Measurements from ENCODE around the gene ACR.

The ACR gene

GRCh38 chr22:50719814-50720300 lies 18.1 kb upstream of the ACR start:
- no peak for DNase-seq

GRCh38 chr22:50720301-50721256 lies 17.4 kb upstream of the ACR start:
- no peak for DNase-seq

DNA sequence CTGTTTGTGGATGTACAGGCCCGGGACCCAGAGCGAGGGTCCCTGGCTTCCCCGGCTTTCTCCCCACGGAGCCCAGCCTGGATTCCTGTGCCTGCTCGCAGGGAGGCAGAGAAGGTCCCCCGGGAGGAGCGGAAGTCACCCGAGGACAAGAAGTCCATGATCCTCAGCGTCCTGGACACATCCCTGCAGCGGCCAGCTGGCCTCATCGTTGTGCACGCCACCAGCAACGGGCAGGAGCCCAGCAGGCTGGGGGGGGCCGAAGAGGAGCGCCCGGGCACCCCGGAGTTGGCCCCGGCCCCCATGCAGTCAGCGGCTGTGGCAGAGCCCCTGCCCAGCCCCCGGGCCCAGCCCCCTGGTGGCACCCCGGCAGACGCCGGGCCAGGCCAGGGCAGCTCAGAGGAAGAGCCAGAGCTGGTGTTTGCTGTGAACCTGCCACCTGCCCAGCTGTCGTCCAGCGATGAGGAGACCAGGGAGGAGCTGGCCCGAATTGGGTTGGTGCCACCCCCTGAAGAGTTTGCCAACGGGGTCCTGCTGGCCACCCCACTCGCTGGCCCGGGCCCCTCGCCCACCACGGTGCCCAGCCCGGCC lies 16.7 kb upstream of the ACR start:
- no peak for DNase-seq

GRCh38 chr22:50722048-50722701 lies 15.8 kb upstream of the ACR start:
- no peak for DNase-seq

DNA sequence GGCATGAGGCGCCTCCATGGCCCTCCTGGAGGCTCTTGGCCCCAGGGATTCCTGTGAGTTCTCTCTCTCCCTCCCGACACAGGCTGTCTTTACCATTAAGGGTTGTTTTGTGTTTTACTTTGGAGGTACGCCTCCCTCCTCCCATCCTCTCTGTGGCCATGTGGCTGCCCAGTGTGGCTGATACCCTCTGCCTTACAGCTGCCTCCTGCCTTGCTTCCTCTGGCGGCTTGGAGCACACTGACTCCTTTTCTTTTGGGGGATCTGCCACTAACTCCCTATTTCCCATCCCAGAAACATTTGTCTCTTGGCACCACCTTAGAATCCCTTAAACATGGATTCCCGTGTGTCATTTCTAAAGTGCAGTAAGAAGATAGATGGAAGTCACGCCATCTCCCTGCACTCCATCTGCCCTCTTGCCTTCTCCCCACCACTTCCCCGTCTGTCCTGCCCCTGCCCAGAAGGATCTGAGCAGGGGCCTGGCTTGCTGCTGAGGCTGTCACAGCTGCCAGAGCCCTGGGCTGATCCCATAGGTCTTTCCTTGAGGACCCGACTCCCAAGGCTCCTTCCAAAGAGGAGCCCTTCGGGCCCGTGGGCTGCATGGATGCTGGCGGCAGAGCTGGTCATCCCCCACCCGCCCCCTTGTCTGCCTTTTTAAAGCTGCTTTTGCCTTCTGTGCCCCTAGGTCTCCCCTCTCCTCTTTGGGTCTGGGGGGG lies 15.1 kb upstream of the ACR start:
- no peak for DNase-seq

DNA sequence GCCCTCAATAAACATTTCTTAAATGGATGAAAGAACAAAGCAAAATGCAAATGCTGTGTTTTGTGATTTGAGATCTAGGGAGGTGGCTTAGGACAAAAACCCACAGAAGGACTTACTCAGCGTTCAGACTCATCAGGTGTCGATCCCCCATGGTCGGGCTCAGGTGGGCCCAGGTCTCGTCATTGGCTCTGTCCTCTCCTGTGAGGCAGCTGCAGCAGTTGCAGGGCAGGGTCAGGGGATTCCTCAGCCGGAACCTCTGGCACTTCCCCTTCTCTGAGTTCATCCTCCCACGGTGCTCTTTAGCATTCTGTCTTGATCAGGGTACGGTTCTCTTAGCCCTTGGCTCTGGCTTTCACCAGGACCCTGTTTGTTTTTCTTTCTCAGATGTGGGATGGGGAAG lies 14.0 kb upstream of the ACR start:
- no peak for DNase-seq

- no peak for DNase-seq
These were observed 13.4 kb upstream of the ACR start for GRCh38 chr22:50724616-50725015.

DNA sequence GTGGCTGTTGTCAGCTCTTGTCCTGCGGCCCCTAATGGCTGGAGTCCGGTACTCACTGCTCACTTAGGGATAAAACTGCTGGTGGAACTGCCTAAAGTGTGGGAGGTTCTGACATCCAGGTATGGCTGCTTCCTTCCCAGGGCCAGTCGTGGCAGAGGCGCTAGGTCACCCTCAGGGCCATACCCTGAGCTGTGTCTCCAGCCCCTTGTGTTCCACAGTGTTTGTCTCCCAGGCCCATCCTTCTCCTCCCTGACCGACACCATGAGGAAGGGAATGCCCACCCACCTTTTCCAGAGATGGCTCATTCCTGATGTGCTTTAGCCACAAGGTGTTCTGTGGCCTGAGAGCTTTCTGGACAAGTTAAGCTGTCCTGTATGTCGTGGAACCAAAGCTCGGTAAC lies 12.4 kb upstream of the ACR start:
- no peak for DNase-seq

DNA sequence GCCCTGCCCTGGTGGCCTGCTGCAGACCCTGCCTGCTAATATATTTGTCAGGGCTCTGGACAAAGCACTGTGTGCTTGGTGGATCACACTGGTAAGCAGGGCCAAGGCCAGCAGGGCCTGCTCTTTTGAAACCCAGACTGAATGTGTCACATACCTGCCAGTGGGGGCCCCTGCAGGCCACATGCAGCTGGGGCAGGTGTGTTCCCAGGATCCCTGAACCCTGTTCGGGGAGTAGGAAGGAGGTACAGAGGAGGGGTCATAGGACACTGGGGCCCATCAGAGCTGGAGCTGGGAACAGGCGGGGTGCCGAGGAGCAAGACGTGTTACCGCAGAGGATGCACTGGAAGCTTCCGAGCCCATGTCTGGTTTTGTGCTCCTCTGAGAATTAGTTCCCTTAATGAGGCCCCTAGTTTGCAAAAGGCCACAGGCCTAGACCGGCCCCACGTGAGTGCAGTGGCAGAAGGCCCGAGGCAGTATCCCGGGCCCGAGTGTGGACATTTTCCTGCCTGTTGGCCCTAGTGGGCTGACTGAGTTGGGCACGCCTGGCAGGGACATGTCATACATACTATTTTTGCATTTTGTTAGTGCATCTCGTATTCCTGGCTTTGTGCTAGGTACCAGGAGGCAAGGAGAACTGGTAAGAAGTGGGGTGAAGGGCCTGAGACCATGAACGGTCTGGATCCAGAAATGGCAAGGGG lies 11.2 kb upstream of the ACR start:
- no peak for DNase-seq

- DNase-seq = no peak
These were observed 10.1 kb upstream of the ACR start for GRCh38 chr22:50727678-50728522.

GRCh38 chr22:50728523-50728931 lies 9.5 kb upstream of the ACR start:
- DNase-seq = no peak

DNA sequence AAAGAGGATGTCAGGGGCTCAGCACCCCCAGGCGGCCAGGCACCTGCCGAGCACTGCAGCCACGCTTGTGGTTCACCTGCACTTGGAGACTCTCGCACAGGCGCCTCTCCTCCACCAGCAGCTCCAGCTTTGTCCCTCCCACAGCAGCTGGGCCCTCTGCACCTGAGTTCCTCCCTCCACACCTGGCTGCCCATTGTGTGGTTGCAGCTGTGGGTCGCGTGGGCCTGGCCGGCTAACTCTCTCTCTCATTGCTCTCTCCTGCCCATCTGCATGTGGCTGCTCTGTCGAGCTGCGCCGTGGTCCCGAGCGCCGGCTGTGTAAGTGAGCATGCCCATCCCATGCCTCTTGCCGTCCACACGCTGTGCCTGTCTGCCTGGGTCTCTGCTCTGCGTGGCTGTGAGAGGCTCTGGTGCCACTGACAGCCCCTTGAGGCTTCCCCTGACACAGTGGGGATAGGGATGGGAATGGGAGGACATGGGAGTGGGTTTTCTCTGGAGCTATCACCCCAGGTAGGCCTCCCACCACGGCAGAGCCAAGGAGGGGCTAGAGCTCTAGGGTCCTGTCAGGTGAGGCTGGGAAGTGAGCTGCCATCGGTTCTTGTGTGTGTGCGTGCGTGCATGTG lies 8.5 kb upstream of the ACR start:
- no peak for DNase-seq

- no peak for DNase-seq
These were observed 7.8 kb upstream of the ACR start for GRCh38 chr22:50730013-50730891.

GRCh38 chr22:50730941-50731661 lies 6.9 kb upstream of the ACR start:
- DNase-seq = no peak

- DNase-seq = no peak
These were observed 6.0 kb upstream of the ACR start for GRCh38 chr22:50731811-50732624.

DNA sequence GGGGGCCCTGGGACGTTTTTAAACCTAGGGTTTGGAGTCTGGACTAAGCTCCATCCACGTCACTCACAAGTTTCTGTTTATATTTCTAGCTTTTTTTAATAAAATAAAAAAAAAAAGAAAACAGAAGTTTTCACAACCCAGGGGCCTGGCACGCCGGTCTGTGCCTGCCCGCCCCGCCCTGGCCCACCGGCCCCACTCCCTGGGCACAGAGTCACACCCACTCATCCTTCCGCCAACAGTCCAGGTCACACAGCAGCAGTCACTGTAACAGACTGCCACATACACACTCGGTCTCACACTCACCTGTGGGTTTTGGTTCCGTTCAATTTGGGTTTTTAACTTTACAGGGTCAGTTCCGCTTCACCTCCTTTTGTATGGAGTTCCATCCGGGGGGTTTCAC lies 5.3 kb upstream of the ACR start:
- no peak for DNase-seq

DNA sequence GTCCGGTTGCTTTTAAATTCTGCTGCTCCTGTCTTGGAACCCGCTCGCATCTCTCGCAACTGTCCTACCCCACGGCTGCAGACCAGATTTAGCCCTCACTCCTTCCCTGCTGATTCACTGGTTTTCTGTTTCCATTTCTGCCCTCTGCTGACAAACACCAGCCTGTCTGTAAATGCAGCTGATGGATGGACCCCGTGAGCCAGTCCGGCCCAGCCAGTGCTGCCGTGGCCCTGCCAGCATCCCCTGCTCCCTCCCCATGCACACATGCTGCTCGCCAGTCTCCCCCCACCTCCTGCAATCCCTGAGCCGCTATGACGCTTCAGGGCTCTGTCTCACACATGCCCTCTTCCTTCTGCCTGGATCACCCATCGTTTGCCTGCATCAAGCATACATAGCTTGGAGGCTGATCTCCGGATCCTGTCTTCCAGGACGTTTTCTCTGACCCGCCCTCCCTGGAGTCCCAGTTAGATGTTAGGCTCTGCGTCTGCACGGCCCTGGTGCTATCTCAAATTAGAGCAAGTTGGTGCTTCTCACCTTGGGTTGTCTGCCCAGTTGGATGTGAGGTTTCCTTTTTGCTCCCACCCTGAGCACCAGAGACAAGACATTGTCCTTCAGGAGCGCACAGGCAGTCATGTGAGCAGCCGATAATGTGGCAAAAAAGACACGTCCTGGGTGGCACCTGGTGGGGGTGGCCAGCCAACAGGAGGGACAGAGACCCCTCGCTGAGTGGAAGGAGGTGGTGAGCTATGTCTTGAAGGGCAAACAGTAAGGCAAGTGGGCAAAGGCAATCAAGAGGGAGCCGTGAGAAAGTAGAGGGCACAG lies 4.3 kb upstream of the ACR start:
- no peak for DNase-seq
